NCI-H510A treated with DMSO at 0.1 percent for 48 hours (cell line): ENCODE measurements around the gene TJAP1.
A peak's percentile ranks its signal among the peaks of the same experiment; 100 is the strongest.
"Not testable (repeated sequence)": the region's sequence is repeated elsewhere in the genome, so short reads cannot be mapped to it uniquely, and the experiment has no call there.

Source experiments
- DNase-seq: peaks from one replicate; lab custom pipeline; 2025; lab: John Stamatoyannopoulos, UW

TJAP1 gene

DNA sequence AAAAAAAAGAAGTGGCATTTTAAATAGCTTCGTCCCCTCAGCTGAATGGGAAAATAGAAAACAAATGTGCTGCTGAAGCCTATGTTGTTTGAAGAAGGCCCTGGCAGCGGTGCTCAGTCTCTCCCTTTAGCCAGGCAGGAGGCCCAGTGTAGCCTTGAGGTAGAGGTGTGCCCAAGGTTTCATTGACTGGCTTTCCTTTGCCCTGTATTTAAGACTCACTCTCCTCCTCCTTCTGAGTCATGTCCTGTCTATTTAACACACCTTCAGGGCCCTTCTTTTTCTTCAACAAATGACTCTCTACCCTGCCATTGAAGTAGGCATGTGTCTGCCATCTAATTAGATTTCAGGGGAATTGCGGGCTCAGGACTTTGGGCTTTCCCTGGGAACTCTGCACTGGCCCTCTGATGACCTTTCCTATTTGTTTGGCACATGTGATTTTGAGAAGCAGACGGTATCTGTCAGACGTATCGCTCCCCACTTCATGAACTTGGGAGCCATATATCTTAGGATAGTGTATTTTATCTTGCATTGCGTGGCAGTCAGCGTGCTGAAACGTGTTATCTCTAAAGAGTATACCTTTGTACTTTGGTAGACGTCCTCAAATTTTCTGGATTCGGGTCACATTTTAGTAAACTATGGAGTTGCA lies 4.3 kb downstream of the TJAP1 start:
- no peak for DNase-seq

GRCh38 chr6:43488667-43489276 lies 11.4 kb downstream of the TJAP1 start:
- no peak for DNase-seq

DNA sequence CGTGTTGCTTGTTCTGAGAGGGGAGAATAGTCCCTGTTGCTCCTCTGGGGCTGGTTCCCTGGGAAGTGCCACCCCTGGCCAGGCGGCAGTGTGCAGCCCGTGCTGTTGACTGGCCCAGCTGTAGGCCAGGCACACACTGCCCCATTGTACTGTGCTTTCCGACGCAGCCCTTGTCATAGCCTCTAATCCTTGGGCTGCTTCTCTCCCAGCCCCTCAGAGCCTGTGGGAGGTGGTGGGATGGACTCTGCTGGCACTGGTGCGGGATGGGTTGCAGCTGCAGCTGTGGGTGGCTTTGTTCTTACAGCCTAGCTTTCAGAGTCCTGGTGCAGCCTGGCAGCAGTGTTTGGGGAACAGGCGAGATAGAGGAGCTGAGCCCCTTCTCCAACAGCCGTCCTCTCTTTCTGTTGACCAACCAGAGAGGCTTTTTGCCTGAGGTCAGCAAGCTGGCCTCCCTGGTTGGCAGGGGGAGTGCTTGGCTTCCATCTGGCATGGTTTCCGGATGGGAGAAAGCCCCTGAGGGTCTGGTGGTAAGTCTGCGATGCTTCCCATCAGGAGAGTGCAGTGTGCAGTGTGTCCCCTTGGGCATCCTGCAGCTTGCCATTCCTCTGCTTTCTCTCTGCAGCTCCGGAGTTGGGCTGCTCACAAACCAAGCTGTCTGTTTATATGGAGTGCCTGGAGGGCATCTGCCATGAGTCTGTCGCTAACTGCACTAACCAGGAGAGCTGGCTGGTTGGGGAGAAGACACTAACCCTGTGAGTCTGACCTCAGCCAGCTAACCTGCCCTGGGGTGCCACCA lies 12.1 kb downstream of the TJAP1 start:
- no peak for DNase-seq

GRCh38 chr6:43490523-43490939 lies 13.2 kb downstream of the TJAP1 start:
- DNase-seq = no peak

DNA sequence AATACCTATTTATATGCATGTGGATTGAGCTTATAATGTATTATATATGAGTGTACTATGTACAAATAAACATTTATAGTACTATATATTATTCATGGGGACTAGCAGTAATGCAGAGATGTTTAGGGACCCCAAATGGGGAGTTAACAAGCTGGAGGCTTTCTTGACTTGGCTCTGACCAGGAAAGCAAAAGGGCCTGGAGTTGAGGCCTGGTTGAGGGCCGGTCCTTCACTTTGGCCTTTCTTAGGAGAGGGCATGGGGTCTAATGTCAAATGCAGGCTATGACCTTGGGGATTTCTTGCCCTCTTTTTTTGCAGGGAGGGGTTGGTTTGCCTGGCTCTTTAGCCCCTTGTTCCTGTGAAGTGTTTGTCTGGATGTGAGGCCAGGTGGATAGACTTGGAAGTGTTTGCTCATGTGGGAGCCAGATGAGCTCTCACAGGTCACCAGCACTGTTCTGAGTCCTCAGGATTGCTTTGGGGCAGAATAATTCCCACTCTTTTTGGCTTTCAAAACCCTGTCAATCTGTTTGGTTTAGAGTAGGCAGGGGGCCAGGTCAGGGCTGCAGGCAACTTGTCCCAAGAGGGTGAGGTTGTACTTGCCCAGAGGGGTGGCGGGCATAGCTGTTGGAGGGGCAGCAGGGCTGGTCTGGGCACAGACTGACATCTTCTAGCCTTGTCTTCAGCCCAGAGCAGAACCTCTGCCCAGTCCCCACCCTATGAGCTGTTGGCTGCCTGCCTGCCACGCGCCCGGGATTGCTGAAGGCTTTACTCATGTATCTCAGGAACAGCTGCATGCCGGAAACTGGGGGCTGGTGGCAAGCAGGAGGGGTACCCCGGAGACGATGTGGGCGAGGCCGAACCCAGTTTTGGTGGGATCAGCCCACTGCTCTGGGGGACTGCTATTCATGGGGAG lies 14.6 kb downstream of the TJAP1 start:
- peak; percentile 65 for DNase-seq

DNA sequence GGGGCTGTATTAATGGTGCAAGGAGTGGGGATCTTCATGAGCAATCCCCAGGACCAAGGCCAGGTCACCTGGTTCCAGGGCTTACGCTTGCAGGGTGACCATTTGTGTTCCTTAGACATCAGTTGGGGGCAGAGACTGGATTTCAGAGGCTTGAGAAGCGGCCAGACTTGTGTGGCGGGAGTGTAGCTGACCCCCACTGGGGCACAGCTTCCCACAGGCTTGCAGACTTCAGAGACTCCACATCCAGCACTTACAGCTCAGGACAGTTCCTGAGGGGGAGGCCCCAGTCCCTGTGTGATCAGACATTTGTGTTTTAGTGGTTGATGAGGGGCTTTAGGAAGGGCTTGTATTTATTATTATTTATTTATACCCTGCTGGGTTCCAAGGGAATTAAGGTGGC lies 15.3 kb downstream of the TJAP1 start:
- DNase-seq = no peak

GRCh38 chr6:43493230-43493629 lies 15.9 kb downstream of the TJAP1 start:
- no peak for DNase-seq

DNA sequence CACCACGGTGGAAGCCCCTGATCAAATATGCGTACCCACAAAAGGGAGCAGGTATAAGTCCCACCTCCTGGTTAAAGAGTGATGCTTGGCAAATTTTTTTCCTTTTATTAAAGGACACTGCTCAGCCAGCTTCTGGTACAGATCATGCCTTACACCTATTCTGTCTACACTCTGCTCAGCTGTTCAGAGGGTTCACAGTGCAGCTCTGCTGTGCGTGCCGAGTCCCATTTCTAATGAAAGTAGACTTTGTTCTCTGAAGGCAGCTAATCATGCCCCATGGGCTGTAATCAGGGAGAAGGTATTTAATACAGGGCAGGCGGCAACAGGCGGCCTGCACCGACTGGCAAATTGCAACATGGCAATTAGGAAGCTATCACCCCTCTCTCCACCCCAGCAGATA lies 16.5 kb downstream of the TJAP1 start:
- no peak for DNase-seq

- no peak for DNase-seq
Observed at GRCh38 chr6:43494321-43494720, 17.0 kb downstream of the TJAP1 start.

- DNase-seq = no peak
Observed at GRCh38 chr6:43494766-43495165, 17.4 kb downstream of the TJAP1 start.

DNA sequence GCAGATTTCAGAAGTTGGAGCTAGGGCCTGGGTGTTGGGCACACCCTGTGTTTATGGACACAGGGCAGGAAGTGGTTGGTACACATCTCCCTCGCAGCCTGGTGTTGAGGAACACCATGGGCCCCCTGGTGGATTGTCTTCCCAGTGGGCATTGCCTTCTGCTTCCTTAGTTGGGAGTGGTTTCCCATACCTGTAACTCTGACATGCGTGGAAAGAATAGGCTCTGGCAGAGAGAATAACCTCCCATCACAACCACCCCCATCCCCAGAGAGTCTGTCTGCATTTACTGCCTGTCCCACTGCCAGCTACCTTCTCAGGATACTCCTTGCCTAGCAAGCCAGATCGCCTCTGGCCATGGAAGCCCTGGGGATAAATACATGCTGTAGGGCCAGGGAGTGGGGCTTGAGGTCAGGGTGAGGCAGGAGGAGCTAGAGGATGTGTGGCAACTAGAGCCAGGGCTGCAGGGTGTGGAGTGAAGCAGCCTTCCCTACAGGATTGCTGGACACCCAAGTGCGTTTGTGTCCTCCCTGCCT lies 18.1 kb downstream of the TJAP1 start:
- no peak for DNase-seq

GRCh38 chr6:43496370-43497128 lies 19.2 kb downstream of the TJAP1 start:
- DNase-seq = no peak

DNA sequence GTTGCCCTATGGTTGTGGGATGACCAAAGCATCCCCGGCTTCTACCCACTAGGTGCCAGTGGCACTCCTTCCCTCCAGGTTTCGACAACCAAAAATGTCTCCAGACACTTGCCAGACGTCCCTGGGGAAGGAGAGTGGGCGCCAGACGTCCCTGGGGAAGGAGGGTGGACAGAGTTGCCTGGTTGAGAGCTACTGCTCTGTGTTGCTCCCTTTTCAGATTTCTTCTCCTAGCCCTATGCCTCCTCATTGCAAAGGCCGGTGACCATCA lies 19.7 kb downstream of the TJAP1 start:
- DNase-seq = no peak

- DNase-seq = no peak
Observed at GRCh38 chr6:43497689-43498088, 20.3 kb downstream of the TJAP1 start.

DNA sequence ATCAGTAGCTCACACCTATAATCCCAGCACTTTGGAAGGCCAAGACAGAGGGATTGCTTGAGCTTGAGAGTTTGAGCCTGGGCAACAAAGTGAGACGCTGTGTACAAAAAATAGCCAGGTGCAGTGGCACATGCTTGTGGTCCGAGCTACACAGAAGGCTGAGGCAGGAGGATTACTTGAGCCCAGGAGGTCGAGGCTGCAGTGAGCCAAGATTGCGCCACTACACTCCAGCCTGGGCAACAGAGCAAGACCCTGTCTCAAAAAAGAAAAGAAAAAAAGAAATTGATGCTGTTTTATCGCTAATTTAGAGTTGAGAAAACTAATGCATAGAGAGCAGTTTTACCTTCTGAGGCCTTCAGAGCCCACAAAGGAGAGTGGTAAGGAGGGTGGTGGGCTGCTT lies 20.9 kb downstream of the TJAP1 start:
- not testable (repeated sequence) for DNase-seq

- DNase-seq = no peak
Observed at GRCh38 chr6:43499028-43499815, 21.9 kb downstream of the TJAP1 start.

DNA sequence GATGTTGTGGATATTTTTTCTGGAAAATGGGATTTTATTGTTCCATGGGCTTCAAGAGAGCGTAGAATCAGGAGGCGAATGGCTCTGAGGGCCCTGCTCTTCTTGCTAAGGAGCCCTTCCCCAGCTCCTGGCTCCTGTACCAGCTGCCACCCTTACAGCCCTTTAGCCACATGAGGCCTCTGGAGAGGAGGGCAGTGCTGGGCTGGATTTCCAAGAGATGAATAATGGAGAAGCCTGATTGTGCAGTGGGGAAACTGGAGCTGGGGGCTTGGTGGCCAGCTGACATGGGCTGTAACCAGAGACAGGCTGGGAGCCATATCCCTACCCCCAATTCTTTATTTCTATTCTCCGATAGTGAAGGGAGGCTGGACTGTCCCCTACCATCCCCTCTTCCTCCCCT lies 23.6 kb downstream of the TJAP1 start:
- no peak for DNase-seq

- no peak for DNase-seq
Observed at GRCh38 chr6:43502666-43503065, 25.3 kb downstream of the TJAP1 start.

DNA sequence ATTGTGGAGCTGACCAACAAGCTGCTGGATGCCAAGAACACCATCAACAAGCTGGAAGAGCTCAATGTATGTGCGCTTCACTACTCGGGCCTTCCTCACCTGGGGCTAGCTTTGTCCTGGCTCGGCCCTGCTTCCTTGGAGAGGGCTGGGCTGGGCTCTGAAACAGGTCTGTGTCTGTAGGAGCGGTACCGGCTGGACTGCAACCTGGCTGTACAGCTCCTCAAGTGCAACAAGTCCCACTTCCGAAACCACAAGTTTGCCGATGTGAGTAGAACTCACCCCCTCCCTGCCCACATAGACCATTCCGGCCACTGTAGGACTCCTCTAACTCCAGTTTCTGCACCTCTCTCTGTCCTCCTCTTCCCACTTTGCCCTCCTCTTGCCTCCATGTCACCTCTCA lies 26.1 kb downstream of the TJAP1 start:
- no peak for DNase-seq

GRCh38 chr6:43504756-43505593 lies 27.6 kb downstream of the TJAP1 start:
- no peak for DNase-seq
